ENCODE data around the gene LDB2. TPM values are rescaled to one million over a fixed set of nuclear protein-coding genes. Genes with fewer than 3 reads are reported as not detected.

The LDB2 gene
- total RNA-seq, 1 experiment from 2014 or later, result not detected

- DNase-seq (ENCODE audit: low spot score), result no peak
These were observed 54.5 kb downstream of the LDB2 start for GRCh38 chr4:16843831-16844508.

DNA sequence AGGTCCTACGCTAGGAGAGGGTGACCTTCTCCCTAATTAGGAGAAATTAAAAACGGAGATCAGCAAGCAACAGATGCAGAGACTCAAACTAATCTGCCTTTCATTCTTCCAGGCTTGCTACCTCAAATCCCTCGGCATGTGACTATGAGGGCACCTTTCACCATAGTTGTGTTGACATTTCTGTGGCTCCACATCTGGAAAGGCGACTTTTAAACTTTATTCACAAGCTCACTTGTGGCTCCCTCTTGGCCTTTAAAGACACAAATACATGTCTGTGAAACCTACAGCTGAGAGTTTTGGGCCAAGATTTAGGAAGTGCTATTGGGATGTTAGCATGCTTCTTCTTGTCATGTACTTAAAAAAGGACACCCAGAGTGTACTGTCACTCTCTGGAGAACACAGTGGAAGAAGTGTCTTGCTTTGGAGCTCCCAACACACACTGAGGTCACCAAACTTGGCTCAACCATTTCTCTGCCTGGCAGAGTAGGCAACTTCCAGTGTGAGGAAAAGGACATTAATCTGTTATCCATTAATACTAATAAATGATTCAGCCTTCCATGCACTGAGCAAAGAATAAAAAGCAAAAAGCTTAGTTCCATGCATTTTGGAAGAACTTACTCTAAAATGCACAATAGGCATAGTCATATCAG lies 60.1 kb downstream of the LDB2 start:
- no peak for DNase-seq (ENCODE audit: low spot score)

DNA sequence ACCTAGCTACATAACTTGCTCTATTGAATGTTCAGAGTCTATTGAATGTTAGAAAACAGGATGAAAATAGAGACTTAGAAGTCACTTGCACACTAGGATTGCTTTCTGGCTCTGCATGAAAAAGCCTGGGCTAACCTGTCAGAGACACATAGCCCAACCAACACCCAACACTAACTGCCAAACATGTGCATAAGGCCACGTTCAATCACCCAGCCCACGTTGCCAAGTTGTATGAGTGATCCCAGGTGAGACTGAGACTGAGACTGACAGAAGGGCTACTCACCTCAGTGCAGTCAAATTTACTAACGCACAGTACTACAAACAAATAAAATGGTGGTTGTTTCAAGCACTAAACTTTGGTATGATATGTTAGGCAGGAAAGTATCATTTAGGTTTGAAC lies 61.0 kb downstream of the LDB2 start:
- no peak for DNase-seq (ENCODE audit: low spot score)

GRCh38 chr4:16836324-16836723 lies 62.1 kb downstream of the LDB2 start:
- DNase-seq (ENCODE audit: low spot score), result no peak

DNA sequence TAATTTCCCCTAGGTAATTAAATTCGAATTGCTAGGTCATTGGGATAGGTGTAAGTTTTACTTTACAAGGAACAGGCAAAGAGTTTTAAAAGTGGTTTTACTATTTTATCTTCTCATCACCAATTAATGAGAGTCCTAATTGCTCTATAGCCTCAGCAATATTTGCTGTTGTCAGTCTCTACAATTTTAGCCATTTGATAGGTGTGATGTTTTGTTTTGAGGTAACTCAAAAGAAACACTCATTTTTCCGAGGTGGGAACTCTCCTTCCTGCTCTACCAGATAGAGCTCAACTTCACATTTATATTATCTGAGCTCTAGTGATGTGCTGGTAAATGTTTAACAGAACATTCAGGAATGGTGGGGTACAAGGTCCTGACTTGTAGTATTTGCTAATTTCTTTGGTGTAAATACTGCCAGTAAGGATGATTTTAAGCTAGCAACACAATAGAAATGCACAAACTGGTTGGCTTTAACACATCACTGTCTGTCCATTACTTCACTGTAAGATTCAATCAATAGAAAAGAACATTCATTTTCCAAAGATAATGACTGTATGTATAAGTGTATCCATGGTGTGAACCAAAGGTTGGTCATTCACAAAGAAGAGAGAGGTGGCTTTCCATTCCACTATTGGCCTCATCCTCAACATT lies 62.7 kb downstream of the LDB2 start:
- DNase-seq (ENCODE audit: low spot score), result no peak

GRCh38 chr4:16834814-16835213 lies 63.6 kb downstream of the LDB2 start:
- DNase-seq (ENCODE audit: low spot score), result no peak

GRCh38 chr4:16833722-16834121 lies 64.7 kb downstream of the LDB2 start:
- DNase-seq (ENCODE audit: low spot score), result no peak

DNA sequence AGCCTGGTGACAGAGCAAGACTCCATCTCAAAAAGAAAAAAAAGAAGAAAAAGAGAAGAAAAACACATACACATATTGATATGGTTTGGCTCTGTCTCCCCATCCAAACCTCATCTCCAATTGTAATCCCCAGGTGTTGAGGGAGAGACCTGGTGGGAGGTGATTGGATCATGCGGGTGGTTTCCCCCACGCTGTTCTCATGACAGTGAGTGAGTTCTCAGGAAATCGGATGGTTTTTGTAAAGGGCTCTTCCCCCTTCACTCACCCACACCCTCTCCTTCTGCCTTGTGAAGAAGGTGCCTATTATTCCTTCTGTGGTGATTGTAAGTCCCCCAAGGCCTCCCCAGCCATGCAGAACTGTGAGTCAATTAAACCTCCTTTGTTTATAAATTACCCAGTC lies 68.4 kb downstream of the LDB2 start:
- DNase-seq (ENCODE audit: low spot score), result no peak

DNA sequence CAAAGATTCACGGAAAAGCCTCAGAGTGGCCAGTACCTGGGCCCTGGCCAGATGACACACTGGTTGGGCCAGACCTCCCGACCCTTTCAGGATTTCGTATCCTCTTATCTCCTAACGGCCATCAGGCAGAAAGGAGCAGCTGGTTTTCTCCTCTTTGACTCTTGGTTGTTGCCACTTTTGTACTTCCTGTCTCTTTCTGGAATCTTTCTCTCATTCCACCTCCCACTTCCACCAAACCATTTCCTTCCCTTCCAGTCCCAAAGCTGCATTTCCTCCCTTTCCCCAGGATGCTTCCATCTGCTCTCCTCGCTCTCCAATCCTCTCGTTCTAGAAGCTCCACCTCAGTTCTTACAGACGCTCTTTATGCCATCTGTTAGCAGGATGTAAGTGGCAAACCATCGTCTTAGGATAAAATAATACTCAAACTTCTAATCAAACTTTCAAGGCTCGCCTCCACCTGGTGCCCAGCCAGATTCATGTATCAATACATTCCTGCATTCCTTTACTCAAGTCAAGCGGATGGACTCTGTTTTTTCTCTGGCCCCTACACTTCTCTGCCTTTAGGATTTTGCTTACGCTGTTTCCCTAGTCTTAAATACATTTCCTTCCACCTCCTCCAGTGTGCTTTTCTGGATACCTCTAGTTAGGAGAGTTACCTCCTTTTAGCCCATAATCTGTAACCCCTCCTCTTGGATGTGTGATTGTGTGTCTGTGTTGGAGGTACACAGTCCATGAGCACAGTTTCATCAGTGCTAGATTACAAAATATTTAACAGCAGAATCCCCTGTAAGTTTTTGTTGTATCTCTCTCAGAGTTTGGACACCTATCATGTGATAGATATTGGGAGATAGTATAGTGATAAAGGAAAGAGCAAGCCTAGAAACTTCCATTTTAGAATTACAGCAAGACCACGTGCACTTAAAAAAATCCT lies 70.4 kb downstream of the LDB2 start:
- DNase-seq (ENCODE audit: low spot score), result no peak

DNA sequence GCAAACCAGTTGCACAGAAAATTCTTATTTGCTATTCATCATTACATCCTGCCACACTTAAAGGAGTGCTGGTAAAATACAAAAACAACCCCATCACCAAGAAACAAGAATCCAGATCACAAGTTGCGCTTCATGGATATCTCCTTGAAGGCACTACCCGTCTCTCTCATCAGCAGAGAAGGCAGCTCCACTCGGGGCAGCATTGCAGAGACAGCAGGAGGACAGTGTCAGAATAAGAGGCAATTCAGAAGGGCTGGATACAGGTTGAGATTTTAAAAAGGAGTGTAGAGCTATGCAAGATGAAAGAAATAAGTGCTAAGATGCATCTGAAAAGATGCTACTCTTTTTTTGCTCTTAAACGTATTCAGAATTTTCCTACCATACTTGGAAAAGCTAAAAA lies 71.4 kb downstream of the LDB2 start:
- DNase-seq (ENCODE audit: low spot score), result no peak

- no peak for DNase-seq (ENCODE audit: low spot score)
These were observed 72.0 kb downstream of the LDB2 start for GRCh38 chr4:16826406-16826910.

DNA sequence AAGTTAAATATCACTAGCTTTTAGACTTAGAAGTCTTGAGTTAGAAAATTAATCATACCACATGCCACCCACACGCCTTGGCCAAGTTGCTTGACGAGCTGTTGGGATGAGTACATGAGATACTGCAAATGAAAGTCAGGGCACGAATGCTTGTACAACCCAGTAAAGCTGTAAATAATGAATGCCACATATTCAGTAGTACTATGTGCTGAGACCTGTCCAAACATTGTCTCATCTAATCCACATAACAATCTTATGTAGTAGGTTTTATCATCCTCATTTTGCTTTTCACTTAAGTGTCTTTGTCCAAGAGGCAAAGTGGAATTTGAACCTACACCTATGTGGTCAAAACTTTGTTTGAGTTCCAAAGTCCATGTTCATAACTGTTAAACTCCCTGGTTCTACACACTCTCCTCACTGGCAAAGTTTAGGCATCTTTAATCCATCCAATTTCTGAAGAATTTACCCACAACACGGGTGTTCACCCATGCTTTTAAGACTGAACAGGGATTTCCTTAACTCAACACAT lies 74.1 kb downstream of the LDB2 start:
- no peak for DNase-seq (ENCODE audit: low spot score)

DNA sequence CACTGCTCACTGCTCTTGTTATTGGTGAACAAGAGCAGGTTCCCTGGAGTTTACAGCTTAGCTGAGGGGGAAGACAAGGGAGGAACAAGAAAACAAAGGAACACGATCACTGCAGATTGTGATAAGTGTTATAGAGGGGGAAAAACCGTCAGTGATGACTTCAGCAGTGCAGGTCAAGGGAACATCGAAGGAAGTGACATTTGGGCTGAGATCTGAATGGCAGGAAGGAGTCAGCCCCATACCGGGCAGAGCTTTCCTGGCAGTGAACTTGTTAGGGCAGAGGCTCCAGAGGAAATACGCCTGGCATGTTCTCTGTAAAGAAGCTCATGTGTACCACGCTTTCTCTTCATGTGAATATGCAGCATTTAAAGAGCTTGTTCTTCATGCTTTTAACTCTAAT lies 78.1 kb downstream of the LDB2 start:
- DNase-seq (ENCODE audit: low spot score), result no peak

GRCh38 chr4:16819652-16820051 lies 78.8 kb downstream of the LDB2 start:
- DNase-seq (ENCODE audit: low spot score), result no peak

GRCh38 chr4:16818005-16818404 lies 80.4 kb downstream of the LDB2 start:
- no peak for DNase-seq (ENCODE audit: low spot score)

GRCh38 chr4:16817286-16817685 lies 81.2 kb downstream of the LDB2 start:
- no peak for DNase-seq (ENCODE audit: low spot score)

GRCh38 chr4:16814361-16814760 lies 84.1 kb downstream of the LDB2 start:
- DNase-seq (ENCODE audit: low spot score), result no peak

- no peak for DNase-seq (ENCODE audit: low spot score)
These were observed 86.4 kb downstream of the LDB2 start for GRCh38 chr4:16812041-16812440.

- no peak for DNase-seq (ENCODE audit: low spot score)
These were observed 88.5 kb downstream of the LDB2 start for GRCh38 chr4:16809943-16810342.

- DNase-seq (ENCODE audit: low spot score), result no peak
These were observed 89.4 kb downstream of the LDB2 start for GRCh38 chr4:16809064-16809463.

DNA sequence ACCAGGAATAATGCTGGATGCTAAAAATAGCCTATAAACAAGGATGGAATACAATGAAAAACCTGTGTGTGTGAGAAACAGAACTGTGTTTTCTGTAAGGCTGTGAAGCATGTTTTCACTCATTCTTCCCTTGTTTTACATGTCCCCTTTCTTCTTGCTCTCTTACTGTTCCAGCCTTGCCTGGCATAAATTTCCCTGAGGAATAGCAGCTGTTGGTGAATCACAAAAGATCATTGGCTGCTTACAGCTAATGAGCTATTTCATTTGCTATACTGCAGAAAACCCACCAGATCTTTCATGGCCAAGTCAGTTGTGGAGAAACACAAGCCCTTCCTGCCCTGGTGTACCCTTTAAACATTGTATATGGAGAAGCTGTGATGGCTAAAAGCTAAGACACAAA lies 91.1 kb downstream of the LDB2 start:
- DNase-seq (ENCODE audit: low spot score), result no peak

DNA sequence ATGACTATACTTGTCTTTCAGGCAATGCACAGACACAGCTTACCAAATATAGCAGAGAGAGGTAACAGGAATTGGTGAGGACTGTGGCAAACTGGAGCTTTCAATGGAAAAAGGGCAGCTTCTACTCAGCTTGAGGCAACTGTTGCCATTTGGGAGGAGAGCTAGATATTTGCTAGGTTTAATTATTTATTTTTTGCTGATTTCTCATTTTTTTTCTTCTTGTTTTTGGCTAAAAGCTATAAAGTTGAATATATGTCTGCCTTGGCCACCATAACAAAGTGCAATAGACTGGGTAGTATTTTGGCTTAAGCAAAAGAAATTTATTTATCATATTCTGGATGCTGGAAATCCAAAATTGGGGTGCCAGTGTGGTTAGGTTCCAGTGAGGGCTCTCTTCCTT lies 93.9 kb downstream of the LDB2 start:
- DNase-seq (ENCODE audit: low spot score), result no peak

Measured in A172 (cell line).